DMS153 (cell line): ENCODE results near the gene BRD3OS.

Experiments
- DNase-seq: peaks from one replicate; lab custom pipeline; 2025; lab: John Stamatoyannopoulos, UW

Gene BRD3OS

GRCh38 chr9:134052491-134052890 is 27.2 kb downstream of the BRD3OS start:
- DNase-seq, result no peak

- no peak for DNase-seq
Measured at GRCh38 chr9:134052941-134053340, 27.7 kb downstream of the BRD3OS start.

GRCh38 chr9:134053401-134053871 is 28.2 kb downstream of the BRD3OS start:
- no peak for DNase-seq

GRCh38 chr9:134053941-134054761 is 28.9 kb downstream of the BRD3OS start:
- no peak for DNase-seq

- no peak for DNase-seq
Measured at GRCh38 chr9:134054891-134055811, 29.9 kb downstream of the BRD3OS start.

GRCh38 chr9:134055981-134056461 is 30.7 kb downstream of the BRD3OS start:
- no peak for DNase-seq

- no peak for DNase-seq
Measured at GRCh38 chr9:134056483-134057306, 31.4 kb downstream of the BRD3OS start.

- no peak for DNase-seq
Measured at GRCh38 chr9:134057307-134057657, 32.0 kb downstream of the BRD3OS start.

GRCh38 chr9:134057751-134058701 is 32.7 kb downstream of the BRD3OS start:
- DNase-seq, result no peak

- no peak for DNase-seq
Measured at GRCh38 chr9:134058716-134059115, 33.4 kb downstream of the BRD3OS start.

- DNase-seq, result no peak
Measured at GRCh38 chr9:134059188-134059641, 33.9 kb downstream of the BRD3OS start.

- DNase-seq, result no peak
Measured at GRCh38 chr9:134059661-134060395, 34.5 kb downstream of the BRD3OS start.

GRCh38 chr9:134060546-134060945 is 35.3 kb downstream of the BRD3OS start:
- no peak for DNase-seq

GRCh38 chr9:134061019-134061687 is 35.9 kb downstream of the BRD3OS start:
- DNase-seq, result no peak

GRCh38 chr9:134061688-134062371 is 36.5 kb downstream of the BRD3OS start:
- DNase-seq, result no peak

- DNase-seq, result no peak
Measured at GRCh38 chr9:134062461-134063087, 37.3 kb downstream of the BRD3OS start.

- DNase-seq, result no peak
Measured at GRCh38 chr9:134063088-134063570, 37.8 kb downstream of the BRD3OS start.
